K562 (cell line): ENCODE results near the gene SEC14L2. TPM values are rescaled to one million over a fixed set of nuclear protein-coding genes. Genes with fewer than 3 reads are reported as not detected.

Experiments
- ATAC-seq: fragments of 200-7000 bp; cut with Tn5 transposase; 3 replicates; pipeline ENCODE4 v1.9.1; 2020; ENCODE audit warnings: moderate library complexity
- BruUV-seq: library from RNA; stranded (reverse); fragments of 400-500 nt; replicated peaks from 2 replicates; lab custom pipeline; 2021; lab: Mats Ljungman, UMichigan
- CTCF ChIA-PET: fragments of 300-600 bp; formaldehyde crosslinking; extraction: SDS; loops from one replicate; lab custom pipeline; 2021; ENCODE audit warnings: low intra/inter-chr PET ratio; lab: Yijun Ruan, JAX
- POLR2A ChIA-PET: fragments of 300-600, 350-650 bp; sonication (Branson Sonifier 250); formaldehyde crosslinking; extraction: SDS; loops from one replicate; lab custom pipeline; 2021; ENCODE audit warnings: antibody characterized with exemption, inconsistent platforms; lab: Yijun Ruan, JAX
- DNase-seq, 4 experiments: peaks; one replicate each; pipeline versions ENCODE4 v3.0.0 to v3.0.0-alpha.2; 2011 to 2018; ENCODE audit warnings: low spot score in 3 of 4, mixed read lengths in 3 of 4; ENCODE audit errors: extremely low read depth in 1 of 4
- FAIRE-seq: peaks from 2 replicates; lab custom pipeline; 2011; peaks lifted over from hg19 to GRCh38; lab: Jason Lieb, UNC
- H2AFZ ChIP-seq: 2 replicates; pipeline ENCODE4 v1.6.0; 2011; ENCODE audit warnings: low read depth, low read length, control low read depth, inconsistent platforms
- H3K27ac ChIP-seq: fragments of 200-600 bp; 3 replicates; pipeline ENCODE4 v1.8.0; 2011; ENCODE audit warnings: low read depth, mild to moderate bottlenecking, control low read depth, inconsistent platforms, low read length, moderate library complexity, mixed read lengths; ENCODE audit errors: extremely low read depth
- H3K27me3 ChIP-seq, 2 experiments: fragments of 300-600 bp in 1 of 2; 2 replicates in 1 of 2; 3 replicates in 1 of 2; pipeline versions ENCODE4 v1.6.0 to v1.8.0; 2011; ENCODE audit warnings: inconsistent platforms in 2 of 2, low read length in 2 of 2, mild to moderate bottlenecking in 1 of 2, mixed read lengths in 1 of 2, moderate library complexity in 1 of 2; ENCODE audit not compliant: control insufficient read depth in 2 of 2, insufficient read depth in 2 of 2
- H3K36me3 ChIP-seq: fragments of 300-600 bp; 3 replicates; pipeline ENCODE4 v1.8.0; 2011; ENCODE audit warnings: mild to moderate bottlenecking, low read length, inconsistent platforms; ENCODE audit not compliant: control insufficient read depth, insufficient read depth
- H3K4me1 ChIP-seq, 2 experiments: fragments of 200-600 bp in 1 of 2; replicated peaks in 1 of 2; 2 replicates in 1 of 2; 3 replicates in 1 of 2; pipeline versions ENCODE4 v1.5.1 to v1.8.0; 2011; ENCODE audit warnings: inconsistent platforms in 2 of 2, low read length in 2 of 2, mild to moderate bottlenecking in 1 of 2, mixed read lengths in 1 of 2, moderate library complexity in 1 of 2; ENCODE audit not compliant: control insufficient read depth in 2 of 2, insufficient read depth in 2 of 2
- H3K4me2 ChIP-seq: 2 replicates; pipeline ENCODE4 v1.6.1; 2011; ENCODE audit warnings: low read length, control low read depth, inconsistent platforms, mixed read lengths; ENCODE audit not compliant: insufficient read depth
- H3K4me3 ChIP-seq: fragments of 200-600 bp; sonication (generic), shearing (Covaris generic); 2 replicates; pipeline ENCODE4 v1.5.1; 2016; ENCODE audit warnings: control low read depth, inconsistent platforms
- H3K79me2 ChIP-seq: fragments of 200-600 bp; 3 replicates; pipeline ENCODE4 v1.8.0; 2011; ENCODE audit warnings: low read length, inconsistent platforms; ENCODE audit not compliant: control insufficient read depth, insufficient read depth
- H3K9ac ChIP-seq, 2 experiments: 2 replicates each; pipeline versions ENCODE4 v1.6.0 to v1.6.1; 2011; ENCODE audit warnings: low read depth in 2 of 2, low read length in 2 of 2, control low read depth in 1 of 2, inconsistent platforms in 1 of 2, mild to moderate bottlenecking in 1 of 2, mixed read lengths in 1 of 2; ENCODE audit not compliant: insufficient read depth in 1 of 2
- H3K9me1 ChIP-seq: one replicate; pipeline ENCODE4 v1.6.0; 2011; ENCODE audit warnings: inconsistent platforms, mild to moderate bottlenecking, low read length, moderate library complexity; ENCODE audit not compliant: control insufficient read depth, insufficient read depth
- H3K9me3 ChIP-seq: replicated peaks from 2 replicates; pipeline ENCODE4 v1.5.1; 2011; ENCODE audit warnings: low read depth, low read length, inconsistent platforms; ENCODE audit not compliant: control insufficient read depth, insufficient read depth
- H4K20me1 ChIP-seq: replicated peaks from 2 replicates; pipeline ENCODE4 v1.6.1; 2011; ENCODE audit warnings: low read length, inconsistent platforms, mixed read lengths; ENCODE audit not compliant: control insufficient read depth, insufficient read depth
- ARID1B ChIP-seq: fragments of 450-650 bp; IDR thresholded peaks from 2 replicates; pipeline ENCODE4 v1.6.1; 2016; ENCODE audit warnings: antibody characterized with exemption, mild to moderate bottlenecking, inconsistent platforms
- BCOR ChIP-seq: fragments of 450-650 bp; IDR thresholded peaks from 2 replicates; pipeline ENCODE4 v1.6.1; 2016
- IRF2 ChIP-seq: sonication (generic); formaldehyde crosslinking; IDR thresholded peaks from 2 replicates; pipeline ENCODE4 v1.8.1; 2022; ENCODE audit warnings: mild to moderate bottlenecking, missing genetic modification reagents
- NELFE ChIP-seq: IDR thresholded peaks from 2 replicates; pipeline ENCODE4 v1.6.1; 2011; ENCODE audit warnings: mild to moderate bottlenecking; ENCODE audit not compliant: insufficient read depth, insufficient read length
- RB1 ChIP-seq: fragments of 450-650 bp; IDR thresholded peaks from 2 replicates; pipeline ENCODE4 v1.6.1; 2017; ENCODE audit warnings: low read depth, mild to moderate bottlenecking
- SP2 ChIP-seq: IDR thresholded peaks from 2 replicates; pipeline ENCODE4 v1.6.1; 2011; ENCODE audit warnings: mild to moderate bottlenecking, low read depth, low read length, moderate library complexity; ENCODE audit not compliant: poor library complexity, severe bottlenecking; ENCODE audit errors: extremely low read depth
- ZNF133 ChIP-seq: fragments of 250-450 bp; sonication (Bioruptor Pico); IDR thresholded peaks from 2 replicates; pipeline ENCODE4 v1.4.0; 2020; ENCODE audit warnings: mild to moderate bottlenecking
- ZNF583 ChIP-seq: fragments of 250-450 bp; sonication (Bioruptor Pico); IDR thresholded peaks from 2 replicates; pipeline ENCODE4 v1.4.0; 2020
- ZNF778 ChIP-seq: fragments of 450-650 bp; formaldehyde crosslinking; IDR thresholded peaks from 2 replicates; pipeline ENCODE4 v1.4.0; 2020; ENCODE audit warnings: mild to moderate bottlenecking, moderate library complexity
- WGBS: fragments of 100-300 bp; shearing (Covaris generic); methylation state at CpG from one replicate; pipeline ENCODE4 v1.1.6; 2016; ENCODE audit warnings: low coverage, mixed read lengths; ENCODE audit not compliant: insufficient coverage; ENCODE audit errors: missing lambda C conversion rate; 5-methylcytosine and 5-hydroxymethylcytosine counted together
- in situ Hi-C: fragments of 300-500 bp; cut with MboI; formaldehyde crosslinking; loops from 4 replicates; pipeline ENCODE4 v1.15.0; 2018; ENCODE audit warnings: inconsistent platforms, mixed read lengths
- intact Hi-C: fragments of 100-400 bp; cut with micrococcal nuclease; formaldehyde crosslinking; loops from 2 replicates; pipeline ENCODE4 v1.14.2; 2022
- polyA plus RNA-seq, 8 experiments: library from polyadenylated mRNA; depleted of rRNA in 4 of 8; stranded (reverse) in 5 of 8; unstranded in 3 of 8; fragments of >200 nt; fragmentation: Nextera tagmentation in 2 of 8; fragmentation: Illumina TruSeq in 1 of 8; extraction: Ambion mirVana in 2 of 8; extraction: Trizol in 1 of 8; gene quantifications; 2 replicates each; pipeline versions ENCODE4 v1.2.1 to v1.2.3, GENCODE V29; 2011 to 2014; ENCODE audit warnings: inconsistent platforms in 1 of 8, missing spikeins in 1 of 8
- total RNA-seq, 7 experiments: library from RNA; depleted of rRNA in 6 of 7; stranded (reverse); fragments of >200 nt in 6 of 7; fragmentation: Illumina TruSeq in 2 of 7; extraction: Trizol in 2 of 7; gene quantifications; 2 replicates each; pipeline versions ENCODE4 v1.2.1 to v1.2.3, GENCODE V29; 2011 to 2021; ENCODE audit warnings: low replicate concordance in 1 of 7
- TF ChIP-seq, protein P1 (sequence below): sonication (generic); formaldehyde crosslinking; IDR thresholded peaks from 2 replicates; pipeline ENCODE4 v1.8.0; 2022; ENCODE audit warnings: missing genetic modification reagents, mild to moderate bottlenecking, borderline replicate concordance
- TF ChIP-seq, protein P2 (sequence below): fragments of 250-450 bp; sonication (Bioruptor Pico); IDR thresholded peaks from 2 replicates; pipeline ENCODE4 v1.8.0; 2021; ENCODE audit warnings: moderate library complexity, mild to moderate bottlenecking, inconsistent platforms
- TF ChIP-seq, protein P3 (sequence below): fragments of 250-450 bp; sonication (Bioruptor Pico); IDR thresholded peaks from 2 replicates; pipeline ENCODE4 v1.9.0; 2021; ENCODE audit warnings: mild to moderate bottlenecking
- TF ChIP-seq, protein P4 (sequence below), 2 experiments: fragments of 450-650 bp; IDR thresholded peaks; 2 replicates each; pipeline ENCODE4 v1.6.1; 2016
- TF ChIP-seq, protein P5 (sequence below): fragments of 450-650 bp; IDR thresholded peaks from 2 replicates; pipeline ENCODE4 v1.6.1; 2014; ENCODE audit warnings: low read depth, mild to moderate bottlenecking, moderate library complexity, borderline replicate concordance

Gene SEC14L2
- total and polyA plus RNA-seq, 9 of the 15 experiments (the other 6 are each of a cell fraction or from before 2014, with no cell fraction given), result 0.03 to 0.17 (median 0.10) TPM

DNA sequence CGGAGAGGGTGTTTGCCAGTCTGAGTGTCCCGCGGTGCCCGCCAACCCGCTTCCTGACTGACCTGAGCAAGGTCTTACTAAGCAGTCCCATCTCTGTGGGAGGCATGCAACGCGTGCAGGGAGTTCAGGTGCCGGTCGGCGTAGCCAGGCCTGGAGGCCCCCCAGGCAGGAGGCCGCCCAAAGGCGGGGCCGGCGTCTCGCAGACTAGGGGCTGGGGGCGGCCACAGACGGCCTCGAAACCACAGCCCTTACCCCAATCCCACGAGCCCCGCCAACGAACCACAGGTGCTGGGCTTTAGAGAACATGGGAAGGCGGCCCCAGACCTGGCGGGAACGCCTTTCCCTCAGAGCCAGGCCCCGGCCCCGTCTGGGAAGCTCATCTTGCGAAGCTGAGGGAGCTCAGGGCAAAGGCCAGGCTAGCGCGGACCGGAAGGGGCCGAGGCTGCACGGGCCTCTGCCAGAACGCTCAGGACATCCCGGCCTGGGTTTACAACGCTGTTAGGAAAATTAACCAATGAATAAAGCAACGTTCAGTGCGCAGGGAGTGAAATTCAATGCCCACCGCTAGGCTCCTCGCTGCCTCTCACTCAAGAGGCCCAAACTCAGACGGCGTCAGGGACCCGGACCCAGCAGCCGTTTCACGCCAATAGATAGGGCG, 26.6 kb downstream of the SEC14L2 start:
- ChIA-PET POLR2A (interaction anchor here (0.6 to 3.2 kb wide), 8 partner anchors 10 to 184 kb away, joined by 3 to 17 read pairs (median 4); no protein-coding TSS in a partner anchor), CTCF (no interaction called here)
- BruUV-seq, result TSS peak; percentile 44
- Histone ChIP-seq H3K36me3 (peaks cover 31% of the 10 kb centered on the region), H3K4me1 (peaks cover 46 to 47% of the 10 kb centered on the region in 2 experiments), H3K4me2 (peak overlapping the region; percentile 94), H2AFZ (peak overlapping the region; percentile 38; the same call in 1 of the 2 replicates), H3K27ac (peak overlapping the region; percentile 94), H3K79me2 (peaks cover 67% of the 10 kb centered on the region), H3K9me3 (no peaks in the 10 kb centered on the region; the same call in 1 of the 2 replicates), H3K27me3 (no peaks in the 10 kb centered on the region), H3K9me1 (no peaks in the 10 kb centered on the region), H3K4me3 (peak overlapping the region; percentile 59), H4K20me1 (no peaks in the 10 kb centered on the region), H3K9ac (peak overlapping the region; percentile 94)
- FAIRE-seq (no peak), ATAC-seq (peak; percentile 62), DNase-seq (peak in 2 of 4 experiments; percentile 56 to 57)
- in situ Hi-C loops (no loop called here), intact Hi-C loops (no loop called here)
- WGBS, result under 1% methylated on average over 40 of the region's 45 CpGs
- no peak for TF ChIP-seq ZNF583 (CRISPR knock-in tag)
- TF ChIP-seq RB1, result peak; percentile 38; the same call in 1 of the 2 replicates
- no peak for TF ChIP-seq IRF2 (CRISPR knock-in tag)
- TF ChIP-seq NELFE, result no peak
- TF ChIP-seq, protein P1, sequence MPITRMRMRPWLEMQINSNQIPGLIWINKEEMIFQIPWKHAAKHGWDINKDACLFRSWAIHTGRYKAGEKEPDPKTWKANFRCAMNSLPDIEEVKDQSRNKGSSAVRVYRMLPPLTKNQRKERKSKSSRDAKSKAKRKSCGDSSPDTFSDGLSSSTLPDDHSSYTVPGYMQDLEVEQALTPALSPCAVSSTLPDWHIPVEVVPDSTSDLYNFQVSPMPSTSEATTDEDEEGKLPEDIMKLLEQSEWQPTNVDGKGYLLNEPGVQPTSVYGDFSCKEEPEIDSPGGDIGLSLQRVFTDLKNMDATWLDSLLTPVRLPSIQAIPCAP (CRISPR knock-in tag), result no peak
- TF ChIP-seq, protein P2, sequence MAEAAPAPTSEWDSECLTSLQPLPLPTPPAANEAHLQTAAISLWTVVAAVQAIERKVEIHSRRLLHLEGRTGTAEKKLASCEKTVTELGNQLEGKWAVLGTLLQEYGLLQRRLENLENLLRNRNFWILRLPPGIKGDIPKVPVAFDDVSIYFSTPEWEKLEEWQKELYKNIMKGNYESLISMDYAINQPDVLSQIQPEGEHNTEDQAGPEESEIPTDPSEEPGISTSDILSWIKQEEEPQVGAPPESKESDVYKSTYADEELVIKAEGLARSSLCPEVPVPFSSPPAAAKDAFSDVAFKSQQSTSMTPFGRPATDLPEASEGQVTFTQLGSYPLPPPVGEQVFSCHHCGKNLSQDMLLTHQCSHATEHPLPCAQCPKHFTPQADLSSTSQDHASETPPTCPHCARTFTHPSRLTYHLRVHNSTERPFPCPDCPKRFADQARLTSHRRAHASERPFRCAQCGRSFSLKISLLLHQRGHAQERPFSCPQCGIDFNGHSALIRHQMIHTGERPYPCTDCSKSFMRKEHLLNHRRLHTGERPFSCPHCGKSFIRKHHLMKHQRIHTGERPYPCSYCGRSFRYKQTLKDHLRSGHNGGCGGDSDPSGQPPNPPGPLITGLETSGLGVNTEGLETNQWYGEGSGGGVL (CRISPR knock-in tag), result no peak
- TF ChIP-seq BCOR, result no peak
- TF ChIP-seq, protein P3, sequence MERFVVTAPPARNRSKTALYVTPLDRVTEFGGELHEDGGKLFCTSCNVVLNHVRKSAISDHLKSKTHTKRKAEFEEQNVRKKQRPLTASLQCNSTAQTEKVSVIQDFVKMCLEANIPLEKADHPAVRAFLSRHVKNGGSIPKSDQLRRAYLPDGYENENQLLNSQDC, result no peak
- TF ChIP-seq, protein P4, sequence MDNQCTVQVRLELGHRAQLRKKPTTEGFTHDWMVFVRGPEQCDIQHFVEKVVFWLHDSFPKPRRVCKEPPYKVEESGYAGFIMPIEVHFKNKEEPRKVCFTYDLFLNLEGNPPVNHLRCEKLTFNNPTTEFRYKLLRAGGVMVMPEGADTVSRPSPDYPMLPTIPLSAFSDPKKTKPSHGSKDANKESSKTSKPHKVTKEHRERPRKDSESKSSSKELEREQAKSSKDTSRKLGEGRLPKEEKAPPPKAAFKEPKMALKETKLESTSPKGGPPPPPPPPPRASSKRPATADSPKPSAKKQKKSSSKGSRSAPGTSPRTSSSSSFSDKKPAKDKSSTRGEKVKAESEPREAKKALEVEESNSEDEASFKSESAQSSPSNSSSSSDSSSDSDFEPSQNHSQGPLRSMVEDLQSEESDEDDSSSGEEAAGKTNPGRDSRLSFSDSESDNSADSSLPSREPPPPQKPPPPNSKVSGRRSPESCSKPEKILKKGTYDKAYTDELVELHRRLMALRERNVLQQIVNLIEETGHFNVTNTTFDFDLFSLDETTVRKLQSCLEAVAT (IDR thresholded peaks at IDR 0.05), result no peak
- no peak for TF ChIP-seq ZNF133 (CRISPR knock-in tag)
- no peak for TF ChIP-seq ZNF778 (CRISPR knock-in tag)
- TF ChIP-seq, protein P5, sequence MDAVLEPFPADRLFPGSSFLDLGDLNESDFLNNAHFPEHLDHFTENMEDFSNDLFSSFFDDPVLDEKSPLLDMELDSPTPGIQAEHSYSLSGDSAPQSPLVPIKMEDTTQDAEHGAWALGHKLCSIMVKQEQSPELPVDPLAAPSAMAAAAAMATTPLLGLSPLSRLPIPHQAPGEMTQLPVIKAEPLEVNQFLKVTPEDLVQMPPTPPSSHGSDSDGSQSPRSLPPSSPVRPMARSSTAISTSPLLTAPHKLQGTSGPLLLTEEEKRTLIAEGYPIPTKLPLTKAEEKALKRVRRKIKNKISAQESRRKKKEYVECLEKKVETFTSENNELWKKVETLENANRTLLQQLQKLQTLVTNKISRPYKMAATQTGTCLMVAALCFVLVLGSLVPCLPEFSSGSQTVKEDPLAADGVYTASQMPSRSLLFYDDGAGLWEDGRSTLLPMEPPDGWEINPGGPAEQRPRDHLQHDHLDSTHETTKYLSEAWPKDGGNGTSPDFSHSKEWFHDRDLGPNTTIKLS, result no peak
- TF ChIP-seq ARID1B, result no peak
- TF ChIP-seq SP2, result no peak
